HG03039 (cell line): ENCODE measurements around the gene SLC25A38.
"Not testable (repeated sequence)": the region's sequence is repeated elsewhere in the genome, so short reads cannot be mapped to it uniquely, and the experiment has no call there.

ENCODE experiments used
- ATAC-seq: cut with Tn5 transposase; IDR thresholded peaks from one replicate; pipeline ENCODE4 v1.9.1; 2021; ENCODE audit warnings: mild to moderate bottlenecking, moderate library complexity; ENCODE audit not compliant: unreplicated experiment

The SLC25A38 gene, protein sequence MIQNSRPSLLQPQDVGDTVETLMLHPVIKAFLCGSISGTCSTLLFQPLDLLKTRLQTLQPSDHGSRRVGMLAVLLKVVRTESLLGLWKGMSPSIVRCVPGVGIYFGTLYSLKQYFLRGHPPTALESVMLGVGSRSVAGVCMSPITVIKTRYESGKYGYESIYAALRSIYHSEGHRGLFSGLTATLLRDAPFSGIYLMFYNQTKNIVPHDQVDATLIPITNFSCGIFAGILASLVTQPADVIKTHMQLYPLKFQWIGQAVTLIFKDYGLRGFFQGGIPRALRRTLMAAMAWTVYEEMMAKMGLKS

DNA sequence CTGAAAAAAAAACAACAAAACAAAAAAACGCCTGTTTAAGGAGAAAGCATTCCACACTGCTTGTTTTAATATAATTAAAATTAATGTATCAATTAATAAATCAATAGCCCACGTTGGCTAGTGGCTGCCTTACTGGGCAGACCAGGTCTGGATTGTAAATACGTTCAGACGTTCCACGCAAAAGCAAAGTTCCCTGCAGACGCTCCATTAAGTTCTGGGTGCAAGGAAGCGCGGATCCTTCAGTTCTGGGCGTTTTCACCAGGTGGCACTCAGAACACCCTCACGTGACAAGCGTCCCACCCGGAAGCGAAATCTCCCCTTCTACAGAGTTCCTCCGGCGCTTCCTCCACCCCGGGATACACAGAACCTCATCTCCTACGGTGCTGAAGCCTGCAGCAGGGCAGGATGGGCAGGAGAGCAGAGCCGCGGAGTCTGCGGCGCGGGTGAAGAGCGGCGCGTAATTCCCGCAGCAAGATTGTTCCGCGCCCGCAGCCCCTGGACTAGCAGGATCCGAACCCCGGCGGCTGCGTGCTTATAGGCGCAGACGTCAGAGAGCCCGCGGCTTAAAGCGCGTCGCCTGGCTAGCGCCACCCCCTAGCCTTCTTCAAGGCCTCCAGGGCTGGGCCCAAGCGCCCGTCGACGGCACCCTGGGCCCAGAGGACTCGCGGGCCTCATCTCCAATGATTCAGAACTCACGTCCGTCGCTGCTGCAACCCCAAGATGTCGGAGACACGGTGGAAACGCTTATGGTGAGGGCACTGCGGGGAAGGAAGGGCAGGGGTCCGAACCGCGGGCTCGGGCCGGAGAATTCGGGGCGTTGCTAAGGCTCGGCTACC is at the start of gene SLC25A38:
TSS of gene SLC25A38 (plus strand) at position 326 of the 836 bp plus-strand sequence. CDS start at position 681, 355 bp downstream.
- ATAC-seq, result peak; percentile 51

DNA sequence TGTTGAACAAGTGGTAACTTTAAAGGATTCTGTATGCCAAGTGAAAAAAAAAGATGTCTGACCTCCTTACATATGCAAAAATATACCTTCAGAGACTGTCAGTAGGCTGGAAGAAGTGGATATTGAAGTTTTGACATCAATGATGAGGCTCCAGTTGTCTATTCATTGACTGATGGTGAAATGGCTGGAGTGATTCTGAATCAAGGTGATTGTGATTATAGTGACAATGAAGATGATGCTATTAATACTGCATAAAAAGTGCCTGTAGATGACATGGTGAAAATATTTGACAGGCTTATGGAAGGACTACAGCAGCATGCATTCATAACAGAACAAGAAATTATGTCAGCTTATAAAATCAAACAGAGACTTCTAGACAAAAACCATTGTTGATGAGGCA is 49.6 kb upstream of the SLC25A38 start:
- ATAC-seq, result no peak

DNA sequence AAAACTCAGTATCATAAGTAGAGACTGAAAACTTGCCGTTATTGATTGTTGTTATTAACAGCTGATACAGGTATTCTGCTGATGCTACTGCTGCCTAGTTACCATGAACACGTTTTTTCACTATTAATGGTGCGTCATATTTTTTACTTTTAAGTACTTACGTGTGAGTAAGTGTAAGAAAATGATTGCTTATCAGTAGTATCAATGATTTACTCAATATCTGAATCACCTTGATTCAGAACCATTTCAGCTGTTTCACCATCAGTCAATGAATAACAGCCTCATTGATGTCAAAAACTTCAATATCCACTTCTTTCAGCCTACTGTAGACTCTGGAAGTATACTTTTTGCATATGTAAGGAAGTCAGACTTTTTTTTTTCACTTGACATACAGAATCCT is 49.0 kb upstream of the SLC25A38 start:
- ATAC-seq, result no peak

DNA sequence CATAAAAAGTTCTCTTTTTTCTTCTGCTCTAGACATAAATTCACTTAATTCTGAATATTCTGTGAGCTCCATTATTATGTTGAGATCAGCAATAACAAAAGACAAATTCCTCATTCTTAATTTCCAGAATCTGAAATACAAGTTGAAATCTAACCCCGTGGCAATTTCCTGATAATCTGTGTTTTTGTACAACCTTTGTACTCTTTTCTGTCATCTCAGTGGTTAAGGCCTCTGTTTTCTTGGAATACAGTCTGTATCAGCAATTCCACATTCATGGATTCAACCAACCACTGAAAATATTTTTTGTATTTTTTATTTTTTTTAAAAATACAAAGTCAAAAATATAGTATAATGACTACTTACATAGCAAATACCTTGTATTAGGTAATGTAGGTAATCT is 45.0 kb upstream of the SLC25A38 start:
- no peak for ATAC-seq

DNA sequence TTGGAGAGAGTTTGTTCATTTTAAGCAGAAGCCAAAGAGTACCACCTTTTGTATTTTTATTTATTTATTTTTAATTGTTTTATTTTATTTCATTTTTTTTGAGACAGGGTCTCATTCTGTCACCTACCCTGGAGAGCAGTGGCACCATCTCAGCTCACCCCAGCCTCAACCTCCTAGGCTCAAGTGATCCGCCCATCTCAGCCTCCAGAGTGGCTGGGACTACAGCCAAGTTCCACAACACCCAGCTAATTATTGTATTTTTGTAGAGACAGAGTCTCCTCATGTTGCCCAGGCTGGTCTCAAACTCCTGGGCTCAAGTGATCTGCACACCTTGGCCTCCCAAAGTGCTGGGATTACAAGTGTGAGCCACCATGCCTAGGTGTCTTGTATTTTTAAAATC is 44.1 kb upstream of the SLC25A38 start:
- no peak for ATAC-seq

DNA sequence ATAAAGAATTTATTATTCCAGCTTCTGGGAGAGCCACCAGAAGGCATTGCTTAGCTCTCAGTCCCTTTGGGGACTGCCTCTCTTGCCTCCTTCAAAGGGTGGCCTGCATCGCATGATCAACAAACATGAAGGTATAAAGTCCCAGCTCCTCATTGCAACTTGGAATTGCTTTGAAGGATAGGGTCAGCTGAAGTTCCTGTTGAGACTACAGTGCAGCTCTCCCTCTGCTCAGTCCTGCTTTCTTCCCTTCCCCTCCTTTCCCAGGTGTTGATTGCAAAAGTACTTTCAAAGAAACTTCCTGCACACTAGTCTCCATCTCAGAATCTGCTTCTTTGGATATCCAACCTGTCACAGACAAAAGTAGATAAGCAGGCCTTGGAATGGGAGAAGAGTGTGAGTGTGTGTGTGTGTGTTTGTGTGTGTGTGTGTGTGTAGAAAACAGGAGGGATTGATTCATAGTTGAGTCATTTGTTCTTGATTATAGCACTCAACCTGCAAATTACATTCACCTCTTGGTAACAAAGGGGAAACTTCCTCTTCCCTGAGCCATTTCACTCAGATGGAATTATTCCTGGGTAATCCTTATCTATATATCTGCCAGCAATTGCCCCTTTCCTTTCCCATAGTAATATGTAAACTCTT is 40.0 kb upstream of the SLC25A38 start:
- no peak for ATAC-seq

DNA sequence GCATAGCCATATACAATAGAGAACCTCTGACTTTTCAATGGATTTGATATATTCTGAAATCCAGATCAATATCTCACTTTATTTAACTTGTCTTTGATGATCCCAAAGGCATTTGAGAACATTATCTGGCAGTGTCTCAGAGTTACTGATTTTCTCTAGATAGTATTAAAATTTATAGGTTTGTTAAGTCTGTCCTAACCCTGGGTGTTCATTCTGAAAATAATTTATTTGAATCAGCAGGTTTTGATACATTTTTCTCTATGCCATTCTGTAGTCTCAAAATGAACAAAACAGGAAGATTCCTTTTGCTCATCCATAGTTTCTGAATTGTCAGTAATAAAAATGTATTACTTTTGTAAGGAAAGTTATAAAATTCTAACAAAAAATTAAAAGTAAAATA is 39.4 kb upstream of the SLC25A38 start:
- ATAC-seq, result no peak

DNA sequence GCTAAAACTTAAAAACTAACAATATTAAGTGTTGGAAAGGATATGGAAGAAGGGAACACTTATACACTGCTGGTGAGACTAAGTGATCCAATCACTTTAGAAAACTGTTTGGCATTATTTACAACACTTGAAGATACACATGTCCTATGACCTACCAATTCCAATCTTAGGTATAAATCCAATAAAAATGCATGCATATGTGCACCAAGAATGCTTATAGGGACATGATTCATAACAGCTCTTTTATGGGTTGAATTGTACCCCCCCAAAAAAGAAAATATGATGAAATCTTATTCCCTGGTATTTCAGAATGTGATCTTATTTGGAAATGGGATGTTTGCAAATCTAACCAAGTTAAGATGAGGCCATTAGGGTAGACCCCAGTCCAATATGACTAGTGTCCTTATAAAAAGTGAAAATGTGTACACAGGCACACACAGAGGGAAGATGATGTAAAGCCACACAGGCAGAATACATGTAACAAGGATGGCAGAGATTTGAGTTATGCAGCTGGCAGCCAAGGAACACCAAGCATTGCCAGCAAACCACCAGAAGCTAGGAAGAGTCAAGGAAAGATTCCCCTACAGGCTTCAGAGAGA is 38.3 kb upstream of the SLC25A38 start:
- ATAC-seq, result no peak

DNA sequence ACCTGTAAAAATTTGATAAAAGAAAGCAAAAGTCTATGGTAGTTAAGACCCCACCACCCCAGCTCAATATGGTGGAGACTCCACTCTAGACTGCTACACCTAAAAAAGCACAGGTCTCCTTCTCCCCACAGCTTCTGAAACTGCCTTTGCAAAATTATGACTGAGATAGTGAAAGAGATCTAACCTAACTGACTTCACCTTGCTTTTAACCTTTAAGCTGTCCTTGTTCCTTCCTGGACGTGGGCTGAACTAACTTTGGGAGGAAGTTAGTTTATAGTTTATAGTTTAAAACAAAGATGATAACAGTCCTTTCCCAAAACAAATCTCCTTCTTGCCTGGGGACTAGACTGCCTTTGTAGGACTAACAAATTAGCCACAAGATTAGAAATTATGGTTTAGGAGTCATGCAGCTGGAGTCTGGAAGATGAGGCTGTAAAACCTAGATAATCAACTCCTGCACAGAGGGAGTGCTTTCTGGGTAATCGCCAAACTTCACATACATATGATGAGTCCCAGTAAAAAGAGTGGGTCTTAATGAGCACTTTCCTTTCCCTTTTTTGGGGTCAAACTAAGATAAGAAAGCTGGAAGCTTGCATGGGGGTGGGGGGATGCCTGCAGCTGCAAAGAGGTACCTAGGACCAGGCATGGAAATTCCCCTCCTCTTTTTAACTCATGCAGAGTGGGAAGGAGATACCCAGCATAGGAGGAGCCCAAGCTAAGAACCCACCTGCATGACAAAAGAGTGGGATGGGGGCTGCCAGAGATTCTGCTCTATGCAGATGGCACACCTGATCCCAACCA is 36.2 kb upstream of the SLC25A38 start:
- ATAC-seq, result peak; percentile 70

DNA sequence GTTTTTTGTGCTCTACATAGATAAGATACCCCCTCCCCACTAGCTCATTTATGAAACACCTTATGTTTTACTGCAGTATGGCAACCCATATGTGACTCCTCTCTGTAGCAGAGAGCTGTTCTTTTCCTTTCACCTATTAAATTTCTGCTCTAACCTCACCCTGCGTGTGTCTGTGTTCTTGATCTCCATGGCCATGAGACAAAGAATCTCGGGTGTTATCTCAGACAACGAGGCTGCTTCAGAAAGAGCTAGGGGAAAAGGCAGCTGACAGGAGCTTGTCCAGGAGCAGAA is 35.6 kb upstream of the SLC25A38 start:
- ATAC-seq, result no peak

DNA sequence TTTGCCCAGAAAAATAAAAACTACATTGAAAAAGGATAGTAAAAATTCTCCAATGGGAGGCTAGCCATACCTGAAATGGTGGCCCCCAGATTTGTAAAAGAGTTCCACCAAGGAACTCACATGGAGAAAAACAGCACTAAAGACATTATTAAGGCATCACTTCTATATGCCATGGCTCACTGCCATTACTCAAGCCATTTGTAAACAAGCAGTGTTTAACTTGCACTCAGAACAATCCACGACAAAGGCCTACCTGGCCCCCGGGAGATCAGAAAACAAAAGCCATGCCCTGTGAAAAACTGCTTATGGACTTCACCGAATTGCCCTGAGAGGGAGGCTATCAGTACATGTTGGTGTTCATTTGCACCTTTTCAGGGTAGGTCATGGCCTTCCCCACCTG is 34.1 kb upstream of the SLC25A38 start:
- no peak for ATAC-seq

DNA sequence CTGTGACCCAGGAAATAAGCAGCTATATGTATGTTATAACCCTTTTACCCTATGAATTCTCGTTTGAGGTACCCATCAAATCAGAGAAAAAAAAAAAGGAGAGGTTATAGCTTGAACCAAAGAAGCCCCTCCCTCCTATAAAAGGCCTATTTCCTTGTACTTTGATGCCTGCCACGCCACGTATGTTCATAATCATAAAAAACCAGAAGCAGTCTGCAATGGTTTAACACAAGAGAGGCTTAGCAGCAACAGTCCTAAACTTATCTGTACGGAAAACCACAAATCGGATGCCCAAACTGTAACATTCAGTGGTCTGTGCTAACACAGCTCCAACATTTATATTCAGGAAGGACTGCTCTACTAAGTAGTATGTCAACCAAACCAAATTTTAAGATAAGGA is 32.5 kb upstream of the SLC25A38 start:
- ATAC-seq, result no peak

DNA sequence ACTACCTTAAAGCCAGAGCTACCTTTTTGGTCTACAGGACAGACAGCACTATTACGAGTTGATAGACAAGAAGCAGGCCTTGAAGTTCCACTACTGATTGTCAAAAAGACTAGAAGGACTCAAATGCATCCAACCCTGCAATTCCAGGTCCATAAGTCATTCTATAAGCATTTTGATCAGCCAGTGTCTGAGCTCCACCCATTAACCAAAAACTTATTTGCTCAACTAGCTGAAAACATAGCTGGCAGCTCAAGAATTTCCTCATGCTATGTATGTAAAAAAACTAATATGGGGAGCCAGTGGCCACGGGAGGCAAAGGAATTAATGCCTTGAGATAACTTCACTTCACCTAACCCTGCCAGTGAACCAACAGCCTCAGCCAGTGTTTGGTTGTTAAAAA is 32.0 kb upstream of the SLC25A38 start:
- not testable (repeated sequence) for ATAC-seq

DNA sequence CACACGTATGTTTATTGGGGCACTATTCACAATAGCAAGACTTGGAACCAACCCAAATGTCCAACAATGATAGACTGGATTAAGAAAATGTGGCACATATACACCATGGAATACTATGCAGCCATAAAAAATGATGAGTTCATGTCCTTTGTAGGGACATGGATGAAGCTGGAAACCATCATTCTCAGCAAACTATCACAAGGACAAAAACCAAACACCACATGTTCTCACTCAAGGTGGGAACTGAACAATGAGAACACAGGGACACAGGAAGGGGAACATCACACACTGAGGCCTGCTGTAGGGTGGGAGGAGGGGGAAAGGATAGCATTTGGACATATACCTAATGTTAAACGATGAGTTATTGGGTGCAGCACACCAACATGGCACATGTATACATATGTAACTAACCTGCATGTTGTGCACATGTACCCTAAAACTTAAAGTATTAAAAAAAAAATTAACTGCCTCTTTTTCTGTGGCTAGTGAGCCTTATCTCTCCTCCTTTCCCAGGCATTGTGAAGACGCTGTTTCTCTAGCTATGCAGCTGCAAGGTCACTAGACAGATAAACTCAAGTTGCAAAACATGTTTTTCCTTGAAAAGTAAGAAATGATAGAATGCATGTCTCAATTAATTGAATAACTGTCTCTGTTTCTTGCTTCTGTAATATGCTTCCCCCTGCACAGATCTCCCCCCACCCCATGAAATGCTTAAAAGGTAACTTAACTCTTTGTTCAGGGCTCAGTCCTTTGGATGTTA is 29.8 kb upstream of the SLC25A38 start:
- not testable (repeated sequence) for ATAC-seq

DNA sequence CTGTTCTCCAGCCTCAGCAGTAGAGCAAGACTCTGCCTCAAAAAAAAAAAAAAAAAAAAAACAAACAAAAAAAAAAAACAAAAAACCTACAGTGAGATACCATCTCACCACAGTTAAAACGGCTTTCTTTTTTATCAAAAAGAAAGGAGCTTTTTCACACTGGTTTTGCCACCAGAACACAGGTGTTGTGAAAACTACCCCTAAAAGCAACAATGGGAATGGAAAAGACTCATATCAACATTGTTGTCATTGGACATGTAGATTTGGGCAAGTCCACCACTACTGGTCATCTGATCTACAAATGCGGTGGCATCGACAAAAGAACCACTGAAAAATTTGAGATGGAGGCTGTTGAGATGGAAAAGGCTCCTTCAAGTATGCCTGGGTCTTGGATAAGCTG is 24.8 kb upstream of the SLC25A38 start:
- ATAC-seq, result no peak

DNA sequence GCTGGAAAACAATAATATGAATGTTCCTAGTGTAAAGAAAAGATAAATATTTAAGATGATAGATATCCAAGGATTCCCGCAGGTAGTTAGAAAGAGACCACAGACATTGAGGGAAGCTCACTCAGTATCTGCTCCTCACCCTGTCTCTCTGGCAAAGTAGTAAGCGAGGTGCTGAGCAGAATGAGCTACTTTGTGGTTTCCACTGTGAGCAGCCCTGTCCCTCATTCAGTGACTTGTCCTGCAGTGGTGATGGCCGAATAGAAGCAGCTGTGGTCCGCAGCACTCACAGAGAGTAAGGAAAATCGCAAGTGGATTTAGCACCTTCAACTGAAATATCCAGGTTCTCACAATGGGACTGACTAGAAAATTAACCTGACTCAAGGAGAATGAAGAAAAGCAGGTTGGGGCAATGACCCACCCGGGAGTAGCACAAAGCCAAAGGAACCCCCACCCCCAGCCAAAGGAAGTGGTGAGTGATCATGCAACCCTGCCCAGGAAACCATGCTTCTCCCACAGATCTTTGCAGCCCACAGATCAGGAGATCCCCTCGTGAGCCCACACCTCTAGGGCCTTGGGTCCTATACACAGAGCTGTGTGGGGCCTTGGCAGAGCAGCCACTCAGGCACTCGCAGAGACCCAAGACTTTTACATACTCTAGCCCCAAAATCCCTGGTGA is 21.8 kb upstream of the SLC25A38 start:
- peak; percentile 72 for ATAC-seq

DNA sequence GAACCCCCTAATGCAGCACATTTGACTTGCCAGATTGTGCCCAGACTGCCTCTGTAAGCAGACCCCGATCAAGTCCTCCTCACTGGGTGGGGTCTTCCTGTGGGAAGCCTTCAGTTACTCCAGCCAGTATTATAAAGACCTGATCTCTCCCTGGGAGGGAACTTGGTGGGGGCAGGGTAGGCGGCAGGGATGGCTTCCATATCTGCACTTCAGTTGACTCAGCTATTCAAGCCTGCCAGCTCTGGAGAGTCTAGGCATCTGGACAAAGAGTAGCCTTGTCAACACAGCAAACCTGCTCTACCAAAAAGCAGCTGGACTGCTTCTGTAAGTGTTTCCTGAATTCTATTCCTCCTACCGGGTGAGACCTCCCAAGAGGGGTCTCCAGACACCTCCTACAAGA is 21.0 kb upstream of the SLC25A38 start:
- ATAC-seq, result no peak

DNA sequence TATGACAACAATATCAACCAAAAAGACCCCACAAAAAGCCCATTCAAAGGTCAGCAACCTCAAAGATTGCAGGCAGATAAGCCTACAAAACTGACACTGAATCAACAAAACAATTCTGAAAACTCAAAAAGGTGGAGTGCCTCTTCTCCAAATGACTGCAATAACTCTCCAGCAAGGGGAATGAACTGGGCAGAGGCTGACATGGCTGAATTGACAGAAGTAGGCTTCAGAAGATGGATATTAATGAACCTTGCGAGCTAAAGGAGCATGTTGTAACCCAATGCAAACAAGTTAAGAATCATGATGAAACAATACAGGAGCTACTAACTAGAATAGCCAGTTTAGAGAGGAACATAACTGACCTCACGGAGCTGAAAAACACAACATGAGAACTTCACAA is 20.4 kb upstream of the SLC25A38 start:
- ATAC-seq, result no peak

DNA sequence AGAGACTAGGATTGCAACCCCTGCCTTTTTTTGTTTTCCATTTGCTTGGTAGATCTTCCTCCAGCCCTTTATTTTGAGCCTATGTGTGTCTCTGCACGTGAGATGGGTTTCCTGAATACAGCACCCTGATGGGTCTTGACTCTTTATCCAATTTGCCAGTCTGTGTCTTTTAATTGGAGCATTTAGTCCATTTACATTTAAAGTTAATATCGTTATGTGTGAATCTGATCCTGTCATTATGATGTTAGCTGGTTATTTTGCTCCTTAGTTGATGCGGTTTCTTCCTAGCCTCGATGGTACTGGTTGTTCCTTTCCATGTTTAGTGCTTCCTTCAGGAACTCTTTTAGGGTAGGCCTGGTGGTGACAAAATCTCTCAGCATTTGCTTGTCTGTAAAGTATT is 12.7 kb upstream of the SLC25A38 start:
- not testable (repeated sequence) for ATAC-seq

DNA sequence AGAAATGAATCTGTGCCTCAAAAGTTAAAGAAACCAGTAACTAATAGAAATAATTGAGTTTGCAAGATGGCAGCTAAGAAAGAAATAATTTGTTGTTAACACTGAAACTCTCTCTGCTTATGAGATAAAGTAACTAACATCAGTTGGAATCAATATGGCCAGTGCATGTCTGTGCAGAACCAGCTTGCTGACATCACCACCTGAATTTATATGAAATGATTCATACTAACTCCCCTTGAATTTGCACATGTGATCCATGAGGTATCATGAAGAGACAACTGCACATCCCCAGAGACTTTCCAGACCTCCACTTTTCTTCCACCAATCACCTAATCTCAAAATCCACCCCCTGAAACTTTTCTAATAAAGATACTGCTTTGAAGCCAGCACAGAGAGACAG is 10.3 kb upstream of the SLC25A38 start:
- ATAC-seq, result no peak
